Esophagus squamous epithelium (tissue), 5 donors: ENCODE measurements around the gene PFKP. TPM values are rescaled to one million over a fixed set of nuclear protein-coding genes. Genes with fewer than 3 reads are reported as not detected.

Experiments
- DNase-seq: peaks from one replicate; lab custom pipeline; 2025; lab: John Stamatoyannopoulos, UW
- H3K27ac ChIP-seq, 4 donors: fragments of 200-600 bp; sonication (generic); one replicate each; pipeline ENCODE4 v1.5.1; 2016 to 2019; ENCODE audit warnings: mild to moderate bottlenecking in 1 of 4
- H3K27me3 ChIP-seq, 4 donors: fragments of 200-600 bp; sonication (generic); 1 replicate in 3 of 4; 2 replicates in 1 of 4; pipeline versions ENCODE4 v1.5.1 to v1.6.0; 2017 to 2021; ENCODE audit warnings: antibody characterized with exemption in 1 of 4
- H3K36me3 ChIP-seq, 3 donors: fragments of 200-600 bp; sonication (generic); one replicate each; pipeline ENCODE4 v1.5.1; 2016 to 2019
- H3K4me1 ChIP-seq, 3 donors: fragments of 200-600 bp; sonication (generic); one replicate each; pipeline ENCODE4 v1.5.1; 2017 to 2019
- H3K4me3 ChIP-seq, 4 donors: fragments of 200-600 bp; sonication (generic); 1 replicate in 3 of 4; 2 replicates in 1 of 4; pipeline ENCODE4 v1.5.1; 2016 to 2019; ENCODE audit warnings: mild to moderate bottlenecking in 2 of 4, moderate library complexity in 1 of 4
- H3K9me3 ChIP-seq, 3 donors: fragments of 200-600 bp; sonication (generic); one replicate each; pipeline ENCODE4 v1.5.1; 2016 to 2019
- POLR2A ChIP-seq, 4 donors: fragments of 450-650 bp; IDR thresholded peaks; one replicate each; pipeline ENCODE4 v1.6.1; 2017; ENCODE audit warnings: antibody characterized with exemption in 4 of 4, mild to moderate bottlenecking in 4 of 4, moderate library complexity in 3 of 4
- WGBS, 2 donors: methylation state at CpG; one replicate each; pipeline ENCODE4 v1.1.5; 2018; 5-methylcytosine and 5-hydroxymethylcytosine counted together
- intact Hi-C: fragments of 100-400 bp; cut with DNase I; formaldehyde crosslinking; loops from one replicate; pipeline ENCODE4 v1.15.0; 2022
- total RNA-seq, 4 donors: library from RNA; depleted of rRNA; stranded (reverse); fragments of >200 nt; gene quantifications; one replicate each; pipeline ENCODE4 v1.1.0, GENCODE V29; 2016
- TF ChIP-seq, protein P1 (sequence below), 6 experiments: fragments of 450-650 bp in 4 of 6; fragments of 200-600 bp in 2 of 6; sonication (generic) in 2 of 6; IDR thresholded peaks; one replicate each; pipeline ENCODE4 v1.5.1; 2016 to 2019; ENCODE audit warnings: antibody characterized with exemption in 6 of 6, mild to moderate bottlenecking in 4 of 6, moderate library complexity in 4 of 6
- donor health status: DM: yes; HTN: yes; CAD: no.

The PFKP gene
- total RNA-seq, 4 donors from 2014 or later, result 69.7 to 94.0 (median 86.4) TPM

DNA sequence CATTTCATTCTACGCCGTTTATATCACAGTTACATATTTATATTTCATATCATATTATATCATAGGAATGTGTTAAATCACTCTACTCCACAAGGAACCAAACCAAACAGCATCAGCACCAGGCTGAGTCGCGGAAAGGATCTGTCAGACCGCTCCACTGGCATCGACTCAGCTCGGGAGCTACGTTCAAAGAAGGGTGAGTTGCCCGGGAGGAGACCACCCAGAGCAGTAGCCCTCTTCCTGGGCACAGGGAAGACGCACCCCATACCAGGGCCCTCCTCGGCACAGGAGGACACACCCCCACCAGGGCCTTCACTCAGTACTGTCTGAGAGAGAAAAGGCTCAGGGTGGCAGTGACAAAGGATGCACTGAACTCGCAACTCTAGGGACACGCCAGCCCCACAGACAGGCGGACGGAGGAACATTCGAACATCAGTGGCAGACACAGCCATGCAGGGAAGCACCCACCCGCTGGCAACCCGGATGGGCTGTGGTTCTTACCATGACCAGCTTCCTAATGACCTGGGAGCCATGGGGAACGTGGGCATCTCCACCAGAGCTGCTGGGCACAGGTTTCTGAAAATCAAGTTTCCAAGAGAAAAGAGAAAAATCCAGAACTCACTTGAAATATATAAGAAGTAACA lies 76.6 kb downstream of the PFKP start:
- DNase-seq, result no peak
- peaks cover 51 to 100% (median 55%) of the 10 kb centered on the region in 3 donors for H3K36me3 ChIP-seq
- no peaks in the 10 kb centered on the region for H3K27me3 ChIP-seq
- 85 to 91% methylated on average over 7 to 12 of the region's 19 CpGs for WGBS, 2 donors
- H3K4me1 ChIP-seq, result peaks cover 0 to 24% (median 0%) of the 10 kb centered on the region in 3 donors
- H3K9me3 ChIP-seq, result no peaks in the 10 kb centered on the region
- no peak for TF ChIP-seq POLR2A (IDR thresholded peaks at IDR 0.05)
- TF ChIP-seq, protein P1, sequence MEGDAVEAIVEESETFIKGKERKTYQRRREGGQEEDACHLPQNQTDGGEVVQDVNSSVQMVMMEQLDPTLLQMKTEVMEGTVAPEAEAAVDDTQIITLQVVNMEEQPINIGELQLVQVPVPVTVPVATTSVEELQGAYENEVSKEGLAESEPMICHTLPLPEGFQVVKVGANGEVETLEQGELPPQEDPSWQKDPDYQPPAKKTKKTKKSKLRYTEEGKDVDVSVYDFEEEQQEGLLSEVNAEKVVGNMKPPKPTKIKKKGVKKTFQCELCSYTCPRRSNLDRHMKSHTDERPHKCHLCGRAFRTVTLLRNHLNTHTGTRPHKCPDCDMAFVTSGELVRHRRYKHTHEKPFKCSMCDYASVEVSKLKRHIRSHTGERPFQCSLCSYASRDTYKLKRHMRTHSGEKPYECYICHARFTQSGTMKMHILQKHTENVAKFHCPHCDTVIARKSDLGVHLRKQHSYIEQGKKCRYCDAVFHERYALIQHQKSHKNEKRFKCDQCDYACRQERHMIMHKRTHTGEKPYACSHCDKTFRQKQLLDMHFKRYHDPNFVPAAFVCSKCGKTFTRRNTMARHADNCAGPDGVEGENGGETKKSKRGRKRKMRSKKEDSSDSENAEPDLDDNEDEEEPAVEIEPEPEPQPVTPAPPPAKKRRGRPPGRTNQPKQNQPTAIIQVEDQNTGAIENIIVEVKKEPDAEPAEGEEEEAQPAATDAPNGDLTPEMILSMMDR (IDR thresholded peaks at IDR 0.05), result no peak
- intact Hi-C loops, result no loop called here
- H3K27ac ChIP-seq, result no peak overlapping the region
- H3K4me3 ChIP-seq, result no peak overlapping the region

DNA sequence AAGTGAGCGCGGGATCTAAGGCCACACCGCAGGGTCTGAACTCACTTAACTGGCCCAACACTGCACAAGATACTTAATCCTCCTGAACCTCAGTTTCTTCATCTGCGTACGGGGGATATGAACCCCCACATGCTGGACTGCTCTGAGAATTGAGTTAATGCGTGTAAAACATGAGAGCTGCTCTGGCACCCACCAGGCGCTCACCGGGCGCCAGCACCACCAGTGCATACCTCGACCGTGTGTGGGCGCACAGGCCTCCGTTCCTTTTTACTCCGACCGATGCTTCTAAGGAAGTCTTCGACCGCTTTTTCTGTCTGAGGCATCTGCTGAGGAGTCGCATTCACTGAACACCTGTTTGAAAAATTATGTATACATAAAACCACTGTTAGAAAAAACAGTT lies 78.0 kb downstream of the PFKP start:
- Histone ChIP-seq H3K36me3 (peaks cover 42 to 100% (median 56%) of the 10 kb centered on the region in 3 donors), H3K4me3 (no peak overlapping the region), H3K27ac (no peak overlapping the region), H3K4me1 (peaks cover 0 to 13% (median 0%) of the 10 kb centered on the region in 3 donors), H3K27me3 (no peaks in the 10 kb centered on the region), H3K9me3 (no peaks in the 10 kb centered on the region)
- 97% methylated on average over 18 of the region's 18 CpGs for WGBS, 2 donors
- no peak for DNase-seq
- TF ChIP-seq, protein P1 (IDR thresholded peaks at IDR 0.05), result no peak
- no peak for TF ChIP-seq POLR2A (IDR thresholded peaks at IDR 0.05)
- intact Hi-C loops, result no loop called here

DNA sequence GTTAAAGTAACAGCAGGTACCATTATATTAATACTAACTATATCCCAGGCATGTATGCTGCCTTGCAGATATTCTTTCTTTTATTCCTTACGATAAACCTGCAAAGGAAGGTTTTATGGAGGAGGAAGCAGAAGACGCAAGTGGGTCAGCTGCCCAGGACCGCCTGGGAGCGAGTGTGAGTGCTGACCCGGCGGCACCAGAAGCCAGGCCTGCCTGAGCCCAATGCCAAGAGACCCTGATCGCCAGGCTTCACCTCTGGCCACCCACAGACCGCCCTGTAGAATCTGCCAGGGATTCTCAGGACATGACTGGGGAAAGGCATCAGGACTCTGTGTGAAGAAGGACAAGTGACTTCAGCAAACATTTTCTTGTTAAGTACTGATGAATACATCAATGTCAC lies 78.9 kb downstream of the PFKP start:
- Histone ChIP-seq H3K36me3 (peaks cover 42 to 100% (median 65%) of the 10 kb centered on the region in 3 donors), H3K9me3 (no peaks in the 10 kb centered on the region), H3K4me1 (peaks cover 0 to 5% (median 0%) of the 10 kb centered on the region in 3 donors), H3K4me3 (no peak overlapping the region), H3K27ac (no peak overlapping the region), H3K27me3 (no peaks in the 10 kb centered on the region)
- no peak for TF ChIP-seq POLR2A (IDR thresholded peaks at IDR 0.05)
- TF ChIP-seq, protein P1 (IDR thresholded peaks at IDR 0.05), result no peak
- intact Hi-C loops, result no loop called here
- 95 to 98% methylated on average over 6 to 7 of the region's 8 CpGs for WGBS, 2 donors
- no peak for DNase-seq

DNA sequence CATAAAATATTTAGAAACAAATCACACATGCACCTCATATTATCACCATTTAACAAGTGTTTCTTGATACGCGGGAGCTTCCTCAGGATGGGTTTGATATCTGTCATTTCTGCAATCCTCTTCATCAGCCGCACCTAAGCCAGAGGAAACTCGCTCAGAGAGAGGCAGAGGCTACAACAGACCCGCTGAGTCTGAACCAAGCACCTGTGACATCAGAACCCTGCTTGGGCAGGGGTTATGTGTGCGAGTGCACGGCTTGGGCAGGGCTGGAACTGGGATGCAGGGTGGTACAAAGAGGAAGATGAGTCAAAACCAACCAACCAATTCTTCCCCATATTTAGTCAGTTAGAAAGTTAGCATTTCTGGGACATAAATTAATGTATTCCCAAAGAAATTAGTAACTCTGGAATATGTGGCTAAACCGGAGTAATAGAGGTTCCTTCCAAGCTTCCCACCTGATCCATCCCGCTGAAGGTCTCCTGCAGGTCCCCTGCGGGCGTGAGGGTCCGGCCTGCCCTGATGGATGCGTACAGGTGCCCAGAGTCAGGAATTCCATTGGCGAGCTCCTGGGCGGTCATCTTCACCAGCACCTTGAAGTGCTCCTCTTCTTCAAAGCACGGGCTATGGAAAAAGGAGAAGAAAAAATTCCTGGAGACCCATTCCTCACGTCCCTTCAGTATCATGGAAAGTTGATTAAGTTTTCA lies 79.9 kb downstream of the PFKP start:
- H3K36me3 ChIP-seq, result peaks cover 41 to 100% (median 58%) of the 10 kb centered on the region in 3 donors
- DNase-seq, result no peak
- no peak overlapping the region for H3K27ac ChIP-seq
- no peaks in the 10 kb centered on the region for H3K9me3 ChIP-seq
- H3K4me3 ChIP-seq, result no peak overlapping the region
- intact Hi-C loops, result no loop called here
- WGBS, 2 donors, result 85 to 90% methylated on average over 14 to 17 of the region's 17 CpGs
- TF ChIP-seq, protein P1 (IDR thresholded peaks at IDR 0.05), result no peak
- TF ChIP-seq POLR2A (IDR thresholded peaks at IDR 0.05), result no peak
- no peaks in the 10 kb centered on the region for H3K4me1 ChIP-seq
- no peaks in the 10 kb centered on the region for H3K27me3 ChIP-seq

DNA sequence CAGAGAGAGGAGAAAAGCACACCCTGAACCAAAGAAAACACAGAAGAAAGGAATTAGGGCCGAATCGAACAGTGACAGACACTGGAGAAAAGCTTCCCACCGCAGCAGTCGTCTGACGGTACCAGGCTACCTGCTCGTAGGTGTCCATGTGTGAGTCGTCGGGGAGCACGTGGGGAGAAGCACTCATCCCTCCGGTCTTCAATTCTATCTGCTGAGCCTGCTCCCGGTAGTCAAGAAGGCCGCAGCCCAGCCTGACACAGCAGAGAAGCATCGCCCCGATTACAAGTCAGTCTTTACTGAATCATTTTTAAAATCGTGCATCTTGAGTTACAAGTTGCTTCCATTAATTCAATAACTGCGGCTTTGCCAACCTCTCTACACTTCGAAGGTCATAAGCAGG lies 80.7 kb downstream of the PFKP start:
- Histone ChIP-seq H3K36me3 (peaks cover 33 to 100% (median 52%) of the 10 kb centered on the region in 3 donors), H3K27ac (no peak overlapping the region), H3K27me3 (no peaks in the 10 kb centered on the region), H3K9me3 (no peaks in the 10 kb centered on the region), H3K4me3 (no peak overlapping the region), H3K4me1 (no peaks in the 10 kb centered on the region)
- intact Hi-C loops, result no loop called here
- no peak for DNase-seq
- 81 to 88% methylated on average over 14 to 17 of the region's 17 CpGs for WGBS, 2 donors
- no peak for TF ChIP-seq POLR2A (IDR thresholded peaks at IDR 0.05)
- TF ChIP-seq, protein P1 (IDR thresholded peaks at IDR 0.05), result no peak
